Measurements from ENCODE around the gene SLC19A2. TPM values are rescaled to one million over a fixed set of nuclear protein-coding genes. Genes with fewer than 3 reads are reported as not detected.
A peak's percentile ranks its signal among the peaks of the same experiment; 100 is the strongest.

The SLC19A2 gene
- total RNA-seq, 1 donor from 2014 or later, result 36.7 TPM

DNA sequence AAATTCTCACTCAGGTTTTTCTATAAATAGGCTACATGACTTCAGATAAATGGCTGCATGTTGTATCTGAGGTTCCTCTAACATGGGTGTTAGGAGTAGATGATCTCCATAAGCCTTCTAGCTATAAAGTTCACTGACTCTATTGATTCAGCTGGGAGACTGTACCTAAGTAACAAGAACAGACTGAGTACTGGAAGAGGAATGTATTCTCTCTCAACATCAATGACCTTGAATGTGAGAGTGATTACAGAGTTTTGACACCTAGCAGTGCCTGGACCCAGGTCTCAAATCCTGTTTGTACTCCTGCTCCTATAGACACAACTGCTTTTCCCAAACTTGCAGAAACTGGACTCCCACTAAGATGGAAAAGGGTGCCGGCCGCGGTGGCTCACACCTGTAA lies 8.6 kb upstream of the SLC19A2 start:
- H3K4me1 ChIP-seq, result no peaks in the 10 kb centered on the region
- no peak for DNase-seq (ENCODE audit: low spot score in 2 of 2)
- H3K9me3 ChIP-seq, result no peaks in the 10 kb centered on the region
- no peak overlapping the region for H3K27ac ChIP-seq
- H3K4me3 ChIP-seq, result no peak overlapping the region
- intact Hi-C loops (cut with DNase I), result no loop called here
- TF ChIP-seq CTCF (IDR thresholded peaks at IDR 0.05), result no peak
- no peaks in the 10 kb centered on the region for H3K27me3 ChIP-seq
- no peaks in the 10 kb centered on the region for H3K36me3 ChIP-seq

GRCh38 chr1:169493251-169493650 lies 7.5 kb upstream of the SLC19A2 start:
- intact Hi-C loops (cut with DNase I), result no loop called here
- H3K9me3 ChIP-seq, result no peaks in the 10 kb centered on the region
- H3K4me1 ChIP-seq, result no peaks in the 10 kb centered on the region
- TF ChIP-seq CTCF (IDR thresholded peaks at IDR 0.05), result no peak
- H3K4me3 ChIP-seq, result no peak overlapping the region
- no peak for DNase-seq (ENCODE audit: low spot score in 2 of 2)
- no peaks in the 10 kb centered on the region for H3K27me3 ChIP-seq
- H3K27ac ChIP-seq, result no peak overlapping the region
- H3K36me3 ChIP-seq, result no peaks in the 10 kb centered on the region

DNA sequence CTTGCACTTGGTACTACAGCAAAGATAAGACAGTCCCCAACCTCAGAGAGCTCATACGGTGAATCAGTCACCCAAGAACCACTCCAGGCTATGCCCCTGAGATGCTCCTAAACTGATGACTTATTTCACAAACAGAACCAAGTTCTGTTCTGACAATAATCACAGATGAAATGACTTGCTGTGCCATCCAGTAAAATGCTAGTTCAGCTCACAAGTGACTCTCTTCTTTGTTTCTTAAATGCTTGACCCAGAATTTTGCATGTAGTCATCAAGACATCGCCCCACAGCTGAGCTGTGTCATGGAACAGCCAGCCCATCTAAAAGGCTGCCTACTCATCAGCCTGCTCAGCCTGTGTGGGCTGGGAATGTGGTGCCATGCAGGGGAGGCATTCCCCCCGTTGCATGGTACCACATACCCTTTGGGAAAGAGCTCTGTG lies 6.1 kb upstream of the SLC19A2 start:
- intact Hi-C loops (cut with DNase I), result no loop called here
- DNase-seq (ENCODE audit: low spot score in 2 of 2), result no peak
- H3K27ac ChIP-seq, result no peak overlapping the region
- no peaks in the 10 kb centered on the region for H3K27me3 ChIP-seq
- no peak overlapping the region for H3K4me3 ChIP-seq
- H3K36me3 ChIP-seq, result no peaks in the 10 kb centered on the region
- peaks cover 0 to 9% of the 10 kb centered on the region in 2 donors for H3K4me1 ChIP-seq
- no peak for TF ChIP-seq CTCF (IDR thresholded peaks at IDR 0.05)
- no peaks in the 10 kb centered on the region for H3K9me3 ChIP-seq

GRCh38 chr1:169488157-169488556 lies 2.4 kb upstream of the SLC19A2 start:
- intact Hi-C loops (cut with DNase I), result loop anchor here (5.0 to 10.0 kb wide), 6 partner anchors 381 to 1933 kb away; partner anchors contain the start of genes ATP1B1, CREG1, DCAF6 and MPC2
- H3K27ac ChIP-seq, result no peak overlapping the region
- H3K36me3 ChIP-seq, result no peaks in the 10 kb centered on the region

DNA sequence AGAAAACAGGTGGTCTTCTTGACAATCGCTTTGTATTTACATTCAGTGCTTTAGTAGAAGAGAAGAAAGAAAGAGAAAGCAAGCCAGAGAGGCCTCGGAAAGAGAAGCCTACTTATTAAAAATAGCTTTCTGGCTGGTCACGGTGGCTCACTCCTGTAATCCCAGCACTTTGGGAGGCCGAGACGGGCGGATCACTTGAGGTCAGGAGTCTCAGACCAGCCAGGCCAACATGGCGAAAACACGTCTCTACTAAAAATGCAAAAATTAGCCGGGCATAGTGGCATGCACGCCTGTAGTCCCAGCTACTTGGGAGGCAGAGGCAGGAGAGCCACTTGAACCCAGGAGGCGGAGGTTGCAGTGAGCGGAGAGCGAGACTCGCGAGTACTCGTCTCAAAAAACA lies 1.8 kb upstream of the SLC19A2 start:
- no peak for TF ChIP-seq CTCF (IDR thresholded peaks at IDR 0.05)
- intact Hi-C loops (cut with DNase I), result loop anchor here (2.0 to 10.0 kb wide), 8 partner anchors 59 to 1933 kb away; partner anchors contain the start of genes ATP1B1, CREG1, DCAF6 and MPC2

More at GRCh38 chr1:169488157-169488556, 2.4 kb upstream of the SLC19A2 start:
- Histone ChIP-seq H3K4me3 (no peak overlapping the region), H3K9me3 (no peaks in the 10 kb centered on the region), H3K4me1 (peaks cover 0 to 23% of the 10 kb centered on the region in 2 donors), H3K27me3 (no peaks in the 10 kb centered on the region)
- no peak for DNase-seq (ENCODE audit: low spot score in 2 of 2)
- TF ChIP-seq CTCF (IDR thresholded peaks at IDR 0.05), result no peak

DNA sequence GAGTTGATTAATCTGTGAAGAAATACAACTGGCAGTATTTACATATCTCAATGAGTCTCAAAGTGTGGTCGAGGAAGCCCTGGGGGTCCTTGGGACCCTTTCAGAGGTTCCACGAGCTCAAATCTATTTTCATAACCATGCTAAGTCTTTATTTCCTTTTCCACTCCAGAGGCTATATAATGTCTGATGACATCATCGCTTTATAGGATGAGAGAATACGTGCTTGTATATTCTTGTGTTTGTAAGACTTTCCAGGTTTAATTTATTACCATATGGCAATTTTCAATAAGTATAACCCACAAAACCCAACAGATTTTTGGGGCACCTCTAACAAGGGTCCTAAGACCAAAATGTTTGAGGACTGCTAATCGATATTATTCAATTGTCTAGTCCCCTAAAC lies 1.4 kb upstream of the SLC19A2 start:
- TF ChIP-seq CTCF (IDR thresholded peaks at IDR 0.05), result no peak
- intact Hi-C loops (cut with DNase I), result loop anchor here (2.0 to 10.0 kb wide), 8 partner anchors 60 to 1932 kb away; partner anchors contain the start of genes ATP1B1, CREG1, DCAF6 and MPC2
- H3K4me3 ChIP-seq, result peak overlapping the region; percentile 80 to 98

More for the DNA sequence above, 1.8 kb upstream of the SLC19A2 start:
- Histone ChIP-seq H3K9me3 (no peaks in the 10 kb centered on the region), H3K27me3 (no peaks in the 10 kb centered on the region), H3K4me3 (no peak overlapping the region), H3K4me1 (peaks cover 0 to 27% of the 10 kb centered on the region in 2 donors), H3K27ac (peak overlapping the region; percentile 99 to 100), H3K36me3 (no peaks in the 10 kb centered on the region)
- DNase-seq (ENCODE audit: low spot score in 2 of 2), result no peak

More for the DNA sequence above, 1.4 kb upstream of the SLC19A2 start:
- peaks cover 0 to 27% of the 10 kb centered on the region in 2 donors for H3K4me1 ChIP-seq
- H3K27ac ChIP-seq, result peak overlapping the region; percentile 99 to 100
- H3K36me3 ChIP-seq, result no peaks in the 10 kb centered on the region
- H3K9me3 ChIP-seq, result no peaks in the 10 kb centered on the region
- no peaks in the 10 kb centered on the region for H3K27me3 ChIP-seq
- no peak for DNase-seq (ENCODE audit: low spot score in 2 of 2)
